Smooth muscle cell (in vitro differentiated cells): Measurements from ENCODE around the gene OGA. TPM values are rescaled to one million over a fixed set of nuclear protein-coding genes. Genes with fewer than 3 reads are reported as not detected.

Source experiments
- DNase-seq: peaks from one replicate; lab custom pipeline; 2025; ENCODE audit not compliant: unreplicated experiment; lab: John Stamatoyannopoulos, UW
- H2AFZ ChIP-seq: fragments of 200-600 bp; sonication (generic); 2 replicates; pipeline ENCODE4 v1.6.0; 2016; ENCODE audit warnings: antibody characterized with exemption, low read depth, mild to moderate bottlenecking
- H3F3A ChIP-seq: fragments of 200-600 bp; sonication (generic); 2 replicates; pipeline ENCODE4 v1.6.0; 2017; ENCODE audit warnings: antibody characterized with exemption, low read depth
- H3K27ac ChIP-seq: fragments of 200-600 bp; sonication (generic); 2 replicates; pipeline ENCODE4 v1.5.1; 2016; ENCODE audit warnings: low read depth, mild to moderate bottlenecking
- H3K27me3 ChIP-seq: fragments of 200-600 bp; sonication (generic); 2 replicates; pipeline ENCODE4 v1.6.1; 2016; ENCODE audit warnings: low read depth, mild to moderate bottlenecking
- H3K36me3 ChIP-seq: fragments of 200-600 bp; sonication (generic); 2 replicates; pipeline ENCODE4 v1.5.1; 2016; ENCODE audit warnings: low read depth
- H3K4me1 ChIP-seq: fragments of 200-600 bp; sonication (generic); 2 replicates; pipeline ENCODE4 v1.5.1; 2016; ENCODE audit warnings: low read depth
- H3K4me2 ChIP-seq: fragments of 200-600 bp; sonication (generic); 2 replicates; pipeline ENCODE4 v1.6.0; 2016; ENCODE audit warnings: mild to moderate bottlenecking
- H3K4me3 ChIP-seq: fragments of 200-600 bp; sonication (generic); 2 replicates; pipeline ENCODE4 v1.5.1; 2016; ENCODE audit warnings: mild to moderate bottlenecking
- H3K79me2 ChIP-seq: fragments of 200-600 bp; sonication (generic); 2 replicates; pipeline ENCODE4 v1.6.0; 2016; ENCODE audit warnings: low read depth, mild to moderate bottlenecking
- H3K9ac ChIP-seq: fragments of 200-600 bp; sonication (generic); 2 replicates; pipeline ENCODE4 v1.6.0; 2016; ENCODE audit warnings: low read depth
- H3K9me3 ChIP-seq: fragments of 200-600 bp; sonication (generic); replicated peaks from 2 replicates; pipeline ENCODE4 v1.5.1; 2016; ENCODE audit warnings: low read depth
- H4K20me1 ChIP-seq: fragments of 200-600 bp; sonication (generic); 2 replicates; pipeline ENCODE4 v1.6.0; 2016; ENCODE audit warnings: low read depth
- CTCF ChIP-seq: fragments of 200-600 bp; sonication (generic); IDR thresholded peaks from 2 replicates; pipeline ENCODE4 v1.5.1; 2017; ENCODE audit warnings: borderline replicate concordance, mild to moderate bottlenecking, antibody characterized with exemption; ENCODE audit not compliant: insufficient read depth, poor library complexity, severe bottlenecking
- WGBS: methylation state at CpG from one replicate; pipeline ENCODE4 v1.1.7; 2016; ENCODE audit warnings: low lambda C conversion rate; 5-methylcytosine and 5-hydroxymethylcytosine counted together
- polyA plus RNA-seq: library from polyadenylated mRNA; unstranded; fragments of >200 nt; fragmentation: Nextera tagmentation; extraction: Ambion mirVana; gene quantifications from 2 replicates; pipeline ENCODE4 v1.2.1, GENCODE V29; 2016
- total RNA-seq: library from RNA; depleted of rRNA; stranded (reverse); fragments of >200 nt; gene quantifications from 2 replicates; pipeline ENCODE4 v1.2.3, GENCODE V29; 2014

Gene OGA
- total and polyA plus RNA-seq, 2 experiments from 2014 or later = 54.8 to 98.6 TPM

- Histone ChIP-seq H3K9me3 (no peaks in the 10 kb centered on the region), H4K20me1 (peaks cover 40% of the 10 kb centered on the region), H3K36me3 (no peaks in the 10 kb centered on the region), H2AFZ (peak overlapping the region; percentile 86), H3K27me3 (no peaks in the 10 kb centered on the region), H3F3A (no peaks in the 10 kb centered on the region), H3K4me3 (peak overlapping the region; percentile 85), H3K9ac (peak overlapping the region; percentile 44), H3K27ac (peak overlapping the region; percentile 84), H3K4me2 (peak overlapping the region; percentile 85), H3K4me1 (peaks cover 22% of the 10 kb centered on the region), H3K79me2 (peaks cover 40% of the 10 kb centered on the region)
- WGBS = 22% methylated on average over 14 of the region's 14 CpGs
- TF ChIP-seq CTCF = no peak
- DNase-seq = no peak
Measured at GRCh38 chr10:101818872-101819633, 809 bp upstream of the OGA start.

- peaks cover 55% of the 10 kb centered on the region for H3K79me2 ChIP-seq
- peak overlapping the region; percentile 85 for H3K4me3 ChIP-seq
- no peaks in the 10 kb centered on the region for H3K9me3 ChIP-seq
- H2AFZ ChIP-seq = no peak overlapping the region
- peaks cover 55% of the 10 kb centered on the region for H4K20me1 ChIP-seq
- no peak for TF ChIP-seq CTCF
- H3K4me1 ChIP-seq = peaks cover 29% of the 10 kb centered on the region
- DNase-seq = peak; percentile 39
- H3K36me3 ChIP-seq = no peaks in the 10 kb centered on the region
- 0% methylated on average over 33 of the region's 44 CpGs for WGBS
- no peaks in the 10 kb centered on the region for H3K27me3 ChIP-seq
- H3K4me2 ChIP-seq = peak overlapping the region; percentile 99
- peak overlapping the region; percentile 85 for H3K9ac ChIP-seq
- H3F3A ChIP-seq = no peaks in the 10 kb centered on the region
- peak overlapping the region; percentile 84 for H3K27ac ChIP-seq
Measured at GRCh38 chr10:101817337-101818118, 716 bp downstream of the OGA start.

- peak overlapping the region; percentile 85 for H3K4me3 ChIP-seq
- H3K36me3 ChIP-seq = no peaks in the 10 kb centered on the region
- H3K27me3 ChIP-seq = no peaks in the 10 kb centered on the region
- no peaks in the 10 kb centered on the region for H3K9me3 ChIP-seq
- peak overlapping the region; percentile 99 for H3K4me2 ChIP-seq
- peaks cover 61% of the 10 kb centered on the region for H4K20me1 ChIP-seq
- H2AFZ ChIP-seq = no peak overlapping the region
- peaks cover 29% of the 10 kb centered on the region for H3K4me1 ChIP-seq
- H3K79me2 ChIP-seq = peaks cover 61% of the 10 kb centered on the region
- WGBS = 3% methylated on average over 14 of the region's 14 CpGs
- peak overlapping the region; percentile 84 for H3K27ac ChIP-seq
- TF ChIP-seq CTCF = no peak
- peak overlapping the region; percentile 85 for H3K9ac ChIP-seq
- DNase-seq = no peak
- H3F3A ChIP-seq = peaks cover 4% of the 10 kb centered on the region
Measured at GRCh38 chr10:101816913-101817336, 1.3 kb downstream of the OGA start.
